Measurements from ENCODE around the gene RASL12. TPM values are rescaled to one million over a fixed set of nuclear protein-coding genes. Genes with fewer than 3 reads are reported as not detected.
"Not testable (repeated sequence)": the region's sequence is repeated elsewhere in the genome, so short reads cannot be mapped to it uniquely, and the experiment has no call there.

The RASL12 gene
- total RNA-seq, 1 donor = under 0.01 TPM

DNA sequence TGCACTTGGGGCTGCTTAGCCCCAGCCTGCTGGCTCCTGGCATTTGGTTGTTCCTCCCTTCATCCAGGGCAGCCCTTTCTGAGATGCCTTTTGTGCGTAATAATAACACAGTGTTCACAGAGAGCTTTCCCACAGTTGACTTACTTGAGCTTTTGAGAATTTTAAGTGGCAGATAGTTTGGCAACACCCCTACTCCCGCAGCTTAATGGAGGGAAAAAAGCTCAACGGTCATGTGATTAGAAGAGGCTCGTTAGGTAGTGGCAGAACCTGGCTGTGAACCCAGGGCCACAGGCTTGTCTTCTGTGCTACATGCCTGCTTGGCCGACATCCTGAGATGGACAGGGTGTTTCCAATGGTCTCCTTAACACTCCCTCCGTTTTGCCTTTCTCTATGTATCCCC lies 13.5 kb upstream of the RASL12 start:
- TF ChIP-seq, protein P1, sequence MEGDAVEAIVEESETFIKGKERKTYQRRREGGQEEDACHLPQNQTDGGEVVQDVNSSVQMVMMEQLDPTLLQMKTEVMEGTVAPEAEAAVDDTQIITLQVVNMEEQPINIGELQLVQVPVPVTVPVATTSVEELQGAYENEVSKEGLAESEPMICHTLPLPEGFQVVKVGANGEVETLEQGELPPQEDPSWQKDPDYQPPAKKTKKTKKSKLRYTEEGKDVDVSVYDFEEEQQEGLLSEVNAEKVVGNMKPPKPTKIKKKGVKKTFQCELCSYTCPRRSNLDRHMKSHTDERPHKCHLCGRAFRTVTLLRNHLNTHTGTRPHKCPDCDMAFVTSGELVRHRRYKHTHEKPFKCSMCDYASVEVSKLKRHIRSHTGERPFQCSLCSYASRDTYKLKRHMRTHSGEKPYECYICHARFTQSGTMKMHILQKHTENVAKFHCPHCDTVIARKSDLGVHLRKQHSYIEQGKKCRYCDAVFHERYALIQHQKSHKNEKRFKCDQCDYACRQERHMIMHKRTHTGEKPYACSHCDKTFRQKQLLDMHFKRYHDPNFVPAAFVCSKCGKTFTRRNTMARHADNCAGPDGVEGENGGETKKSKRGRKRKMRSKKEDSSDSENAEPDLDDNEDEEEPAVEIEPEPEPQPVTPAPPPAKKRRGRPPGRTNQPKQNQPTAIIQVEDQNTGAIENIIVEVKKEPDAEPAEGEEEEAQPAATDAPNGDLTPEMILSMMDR (IDR thresholded peaks at IDR 0.05; ENCODE audit: insufficient read depth, low read depth, low read length) = no peak
- no peak for DNase-seq (ENCODE audit: low read depth)

DNA sequence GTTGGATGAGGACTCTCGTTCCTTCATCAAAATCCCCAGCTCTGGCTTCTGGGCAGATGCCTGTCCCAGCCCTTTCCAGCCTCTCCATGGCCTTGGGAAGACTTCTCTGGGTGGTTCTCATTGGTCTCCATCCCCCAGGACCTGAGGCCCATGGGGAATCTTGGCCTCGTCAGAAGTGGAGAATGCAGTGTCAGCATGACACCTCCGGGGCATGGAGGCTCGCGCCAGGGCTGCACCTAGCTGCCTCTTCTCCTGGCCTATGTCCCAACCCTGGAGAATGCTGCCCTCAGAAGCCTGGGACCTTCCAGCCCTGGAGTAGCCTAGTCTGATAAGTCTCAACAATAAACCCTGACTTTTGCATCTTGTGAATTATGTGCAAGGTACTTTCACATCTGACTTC lies 11.8 kb upstream of the RASL12 start:
- TF ChIP-seq, protein P1 (IDR thresholded peaks at IDR 0.05; ENCODE audit: insufficient read depth, low read depth, low read length) = no peak
- DNase-seq (ENCODE audit: low read depth) = no peak

More for the DNA sequence above, 13.5 kb upstream of the RASL12 start:
- H3K4me3 ChIP-seq (ENCODE audit: low read depth, low read length) = no peak overlapping the region

DNA sequence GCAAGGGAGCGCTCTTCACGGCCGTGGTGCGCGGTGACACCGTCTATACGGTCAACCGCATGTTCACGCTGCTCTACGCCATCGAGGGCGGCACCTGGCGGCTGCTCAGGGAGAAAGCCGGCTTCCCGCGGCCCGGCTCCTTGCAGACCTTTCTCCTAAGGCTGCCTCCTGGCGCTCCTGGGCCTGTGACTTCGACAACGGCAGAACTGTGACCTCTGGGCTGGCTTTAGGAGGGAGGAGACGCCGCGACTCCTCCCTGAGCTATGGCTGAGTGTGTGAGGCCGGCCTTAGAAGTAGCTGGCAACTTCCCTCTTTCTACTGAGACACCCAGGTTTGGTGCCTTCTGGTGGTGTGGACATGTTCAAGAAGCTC lies 10.2 kb upstream of the RASL12 start:
- no peak overlapping the region for H3K4me3 ChIP-seq (ENCODE audit: low read depth, low read length)
- TF ChIP-seq, protein P1 (IDR thresholded peaks at IDR 0.05; ENCODE audit: insufficient read depth, low read depth, low read length) = peak; percentile 66
- peak; percentile 72 for DNase-seq (ENCODE audit: low read depth)

More for the DNA sequence above, 11.8 kb upstream of the RASL12 start:
- no peak overlapping the region for H3K4me3 ChIP-seq (ENCODE audit: low read depth, low read length)

DNA sequence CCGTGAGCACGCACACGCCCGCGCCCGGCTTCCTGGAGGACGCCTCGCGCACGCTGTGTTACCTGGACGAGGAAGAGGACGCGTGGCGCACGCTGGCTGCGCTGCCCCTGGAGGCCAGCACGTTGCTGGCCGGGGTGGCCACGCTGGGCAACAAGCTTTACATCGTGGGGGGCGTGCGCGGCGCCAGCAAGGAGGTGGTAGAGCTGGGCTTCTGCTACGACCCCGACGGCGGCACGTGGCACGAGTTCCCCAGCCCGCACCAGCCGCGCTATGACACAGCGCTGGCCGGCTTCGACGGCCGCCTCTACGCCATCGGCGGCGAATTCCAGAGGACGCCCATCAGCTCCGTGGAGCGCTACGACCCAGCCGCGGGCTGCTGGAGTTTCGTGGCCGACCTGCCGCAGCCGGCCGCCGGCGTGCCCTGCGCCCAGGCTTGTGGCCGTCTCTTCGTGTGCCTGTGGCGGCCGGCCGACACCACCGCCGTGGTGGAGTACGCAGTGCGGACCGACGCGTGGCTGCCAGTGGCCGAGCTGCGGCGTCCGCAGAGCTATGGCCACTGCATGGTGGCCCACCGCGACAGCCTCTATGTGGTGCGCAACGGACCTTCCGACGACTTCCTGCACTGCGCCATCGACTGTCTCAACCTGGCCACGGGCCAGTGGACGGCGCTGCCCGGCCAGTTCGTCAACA lies 9.6 kb upstream of the RASL12 start:
- no peak overlapping the region for H3K4me3 ChIP-seq (ENCODE audit: low read depth, low read length)
- no peak for DNase-seq (ENCODE audit: low read depth)
- TF ChIP-seq, protein P1 (IDR thresholded peaks at IDR 0.05; ENCODE audit: insufficient read depth, low read depth, low read length) = no peak

- DNase-seq (ENCODE audit: low read depth) = no peak
- no peak within 1 kb of the TSS for H3K4me3 ChIP-seq (ENCODE audit: low read depth, low read length)
- TF ChIP-seq, protein P1 (IDR thresholded peaks at IDR 0.05; ENCODE audit: insufficient read depth, low read depth, low read length) = no peak
Measured at GRCh38 chr15:65076486-65077290, 8.9 kb upstream of the RASL12 start, which contains the start of gene KBTBD13. TSS of gene KBTBD13 (plus strand) at chr15:65076746. CDS start at chr15:65076816, 70 bp downstream.

DNA sequence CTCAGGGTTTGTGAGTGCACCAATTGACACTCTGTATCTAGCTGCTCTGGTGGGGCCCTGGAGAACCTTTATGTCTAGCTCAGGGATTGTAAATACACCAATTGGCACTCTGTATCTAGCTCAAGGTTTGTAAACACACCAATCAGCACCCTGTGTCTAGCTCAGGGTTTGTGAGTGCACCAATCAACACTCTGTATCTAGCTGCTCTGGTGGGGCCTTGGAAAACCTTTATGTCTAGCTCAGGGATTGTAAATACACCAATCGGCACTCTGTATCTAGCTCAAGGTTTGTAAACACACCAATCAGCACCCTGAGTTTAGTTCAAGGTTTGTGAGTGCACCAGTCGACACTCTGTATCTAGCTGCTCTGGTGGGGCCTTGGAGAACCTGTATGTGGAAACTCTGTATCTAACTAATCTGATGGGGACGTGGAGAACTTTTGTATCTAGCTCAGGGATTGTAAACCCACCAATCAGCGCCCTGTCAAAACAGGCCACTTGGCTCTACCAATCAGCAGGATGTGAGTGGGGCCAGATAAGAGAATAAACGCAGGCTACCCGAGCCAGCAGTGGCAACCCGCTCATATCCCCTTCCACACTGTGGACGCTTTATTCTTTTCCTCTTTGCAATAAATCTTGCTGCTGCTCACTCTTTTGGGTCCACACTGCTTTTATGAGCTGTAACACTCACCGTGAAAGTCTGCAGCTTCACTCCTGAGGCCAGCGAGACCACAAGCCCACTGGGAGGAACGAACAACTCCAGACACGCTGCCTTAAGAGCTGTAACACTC lies 8.0 kb upstream of the RASL12 start:
- H3K4me3 ChIP-seq (ENCODE audit: low read depth, low read length); DNase-seq (ENCODE audit: low read depth): not testable (repeated sequence)

DNA sequence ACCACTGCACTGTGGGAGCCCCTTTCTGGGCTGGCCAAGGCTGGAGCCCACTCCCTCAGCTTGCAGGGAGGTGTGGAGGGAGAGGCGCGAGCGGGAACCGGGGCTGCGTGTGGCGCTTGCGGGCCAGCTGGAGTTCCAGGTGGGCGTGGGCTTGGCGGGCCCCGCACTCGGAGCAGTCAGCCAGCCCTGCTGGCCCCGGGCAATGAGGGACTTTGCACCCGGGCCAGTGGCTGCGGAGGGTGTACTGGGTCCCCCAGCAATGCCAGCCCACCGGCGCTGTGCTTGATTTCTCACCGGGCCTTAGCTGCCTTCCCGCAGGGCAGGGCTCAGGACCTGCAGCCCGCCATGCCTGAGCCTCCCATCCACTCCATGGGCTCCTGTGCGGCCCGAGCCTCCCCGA lies 7.2 kb upstream of the RASL12 start:
- not testable (repeated sequence) for H3K4me3 ChIP-seq (ENCODE audit: low read depth, low read length); DNase-seq (ENCODE audit: low read depth)

All from fibroblast of villous mesenchyme (primary cell).